Measurements from ENCODE around the gene MAST1.

GRCh38 chr19:12843328-12843727 lies 5.0 kb downstream of the MAST1 start:
- TF ChIP-seq CTCF (IDR thresholded peaks at IDR 0.05; ENCODE audit: borderline replicate concordance, extremely low read depth, low read length, poor library complexity, severe bottlenecking) (no peak), EZH2 (IDR thresholded peaks at IDR 0.05; ENCODE audit: borderline replicate concordance, low read depth, low read length, severe bottlenecking) (no peak)
